Measurements from ENCODE around the gene DSEL. TPM values are rescaled to one million over a fixed set of nuclear protein-coding genes. Genes with fewer than 3 reads are reported as not detected.

DSEL gene
- total RNA-seq, 1 experiment from 2014 or later, result 0.05 TPM

DNA sequence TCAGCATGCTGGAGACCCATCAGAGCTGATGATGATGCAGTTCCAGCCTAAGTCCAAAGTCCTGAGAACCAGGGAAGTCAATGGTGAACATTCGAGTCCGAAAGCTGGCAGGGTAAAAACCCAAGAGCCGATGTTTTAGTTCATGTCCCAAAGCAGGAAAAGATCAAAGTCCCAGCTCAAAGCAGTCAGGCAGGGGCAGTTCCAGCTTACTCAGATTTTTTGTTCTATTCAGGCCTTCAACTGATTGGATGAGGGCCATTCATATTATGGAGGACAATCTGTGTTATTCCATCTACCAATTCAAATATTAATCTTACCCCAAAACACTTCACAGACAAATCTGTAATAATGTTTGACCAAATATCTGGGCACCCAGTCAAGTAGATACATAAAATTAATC, 38.3 kb downstream of the DSEL start (continued):
- TF ChIP-seq, protein P1, sequence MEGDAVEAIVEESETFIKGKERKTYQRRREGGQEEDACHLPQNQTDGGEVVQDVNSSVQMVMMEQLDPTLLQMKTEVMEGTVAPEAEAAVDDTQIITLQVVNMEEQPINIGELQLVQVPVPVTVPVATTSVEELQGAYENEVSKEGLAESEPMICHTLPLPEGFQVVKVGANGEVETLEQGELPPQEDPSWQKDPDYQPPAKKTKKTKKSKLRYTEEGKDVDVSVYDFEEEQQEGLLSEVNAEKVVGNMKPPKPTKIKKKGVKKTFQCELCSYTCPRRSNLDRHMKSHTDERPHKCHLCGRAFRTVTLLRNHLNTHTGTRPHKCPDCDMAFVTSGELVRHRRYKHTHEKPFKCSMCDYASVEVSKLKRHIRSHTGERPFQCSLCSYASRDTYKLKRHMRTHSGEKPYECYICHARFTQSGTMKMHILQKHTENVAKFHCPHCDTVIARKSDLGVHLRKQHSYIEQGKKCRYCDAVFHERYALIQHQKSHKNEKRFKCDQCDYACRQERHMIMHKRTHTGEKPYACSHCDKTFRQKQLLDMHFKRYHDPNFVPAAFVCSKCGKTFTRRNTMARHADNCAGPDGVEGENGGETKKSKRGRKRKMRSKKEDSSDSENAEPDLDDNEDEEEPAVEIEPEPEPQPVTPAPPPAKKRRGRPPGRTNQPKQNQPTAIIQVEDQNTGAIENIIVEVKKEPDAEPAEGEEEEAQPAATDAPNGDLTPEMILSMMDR (IDR thresholded peaks at IDR 0.05 in 2 of 3, conservative IDR thresholded peaks at IDR 0.05 in 1 of 3; ENCODE audit: borderline replicate concordance in 1 of 3, insufficient read depth in 1 of 3, low read depth in 2 of 3, low read length in 2 of 3), result no peak
- no peak for TF ChIP-seq CBX3 (IDR thresholded peaks at IDR 0.05; ENCODE audit: low read depth)
- no peak for TF ChIP-seq EZH2phosphoT487 (IDR thresholded peaks at IDR 0.05; ENCODE audit: borderline replicate concordance)
- TF ChIP-seq TCF7L2 (IDR thresholded peaks at IDR 0.05; ENCODE audit: borderline replicate concordance, extremely low read depth, insufficient read depth, insufficient read length), result no peak
- TF ChIP-seq RAD21 (IDR thresholded peaks at IDR 0.05; ENCODE audit: low read depth), result no peak
- no peak for TF ChIP-seq SIN3A (IDR thresholded peaks at IDR 0.05; ENCODE audit: low read depth)
- TF ChIP-seq SRF (IDR thresholded peaks at IDR 0.05; ENCODE audit: low read depth), result no peak
- TF ChIP-seq, protein P2, sequence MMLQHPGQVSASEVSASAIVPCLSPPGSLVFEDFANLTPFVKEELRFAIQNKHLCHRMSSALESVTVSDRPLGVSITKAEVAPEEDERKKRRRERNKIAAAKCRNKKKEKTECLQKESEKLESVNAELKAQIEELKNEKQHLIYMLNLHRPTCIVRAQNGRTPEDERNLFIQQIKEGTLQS (IDR thresholded peaks at IDR 0.05), result no peak
- TF ChIP-seq POLR2AphosphoS5 (IDR thresholded peaks at IDR 0.05; ENCODE audit: low read depth, low read length), result no peak
- no peak for TF ChIP-seq ELF1 (IDR thresholded peaks at IDR 0.05; ENCODE audit: borderline replicate concordance, low read depth)

DNA sequence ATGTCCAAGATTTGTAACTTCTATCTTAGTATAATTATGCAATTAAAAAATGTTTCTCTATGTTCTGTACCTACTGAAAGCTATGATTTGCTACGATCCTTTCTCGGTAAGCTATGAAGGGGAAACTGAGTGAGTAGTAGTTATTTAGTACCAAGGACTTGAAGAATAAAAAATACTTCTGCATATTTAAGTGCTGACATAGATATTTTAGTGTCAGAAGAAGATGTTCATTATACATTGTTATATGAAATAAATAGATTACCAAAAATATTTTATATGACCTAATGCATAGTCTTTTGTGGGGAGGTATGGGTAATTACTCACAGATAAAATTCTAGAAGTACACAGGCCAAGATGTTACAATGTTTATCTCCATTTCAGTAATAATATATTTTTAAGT, 39.0 kb downstream of the DSEL start:
- ChIA-PET POLR2A (no interaction called here), CTCF (no interaction called here), RAD21 (ENCODE audit: low non-redundant PET in 1 of 2, low total read pairs in 2 of 2, uncharacterized antibody in 2 of 2, unreplicated experiment in 2 of 2) (no interaction called here)
- Histone ChIP-seq H3K4me3 (replicated peaks in 1 of 2; ENCODE audit: low read depth in 1 of 2, low read length in 2 of 2) (no peak overlapping the region), H4K20me1 (ENCODE audit: insufficient read depth) (no peaks in the 10 kb centered on the region), H2AFZ (ENCODE audit: low read depth, low read length, poor library complexity, severe bottlenecking) (no peak overlapping the region), H3K4me1 (ENCODE audit: control insufficient read depth in 1 of 2, insufficient read depth in 2 of 2, low read length in 2 of 2) (no peaks in the 10 kb centered on the region), H3K79me2 (ENCODE audit: insufficient read depth, low read length) (no peaks in the 10 kb centered on the region), H3K36me3 (ENCODE audit: control insufficient read depth in 1 of 2, insufficient read depth in 2 of 2, low read length in 2 of 2) (no peaks in the 10 kb centered on the region), H3K27ac (ENCODE audit: low read depth, low read length) (no peak overlapping the region), H3K4me2 (ENCODE audit: low read length) (no peak overlapping the region), H3K9me3 (ENCODE audit: control insufficient read depth in 1 of 2, insufficient read depth in 1 of 2, low read depth in 1 of 2, low read length in 2 of 2) (peaks cover 4 to 5% of the 10 kb centered on the region in 2 experiments; a peak in 2 of 4 replicates), H3K27me3 (ENCODE audit: insufficient read depth, low read length) (no peaks in the 10 kb centered on the region), H3K9me2 (ENCODE audit: insufficient read depth) (no peaks in the 10 kb centered on the region), H3K9ac (ENCODE audit: low read length) (no peak overlapping the region)
- intact Hi-C loops (cut with micrococcal nuclease), result no loop called here
- DNase-seq (ENCODE audit: low read depth, low spot score) (no peak), ATAC-seq (no peak)
- BruUV-seq (replicated peaks), result no TSS peak
- TF ChIP-seq JUND (IDR thresholded peaks at IDR 0.05) (no peak), POLR2AphosphoS5 (IDR thresholded peaks at IDR 0.05; ENCODE audit: low read depth, low read length) (no peak), EZH2phosphoT487 (IDR thresholded peaks at IDR 0.05; ENCODE audit: borderline replicate concordance) (no peak)
- TF ChIP-seq, protein P3, sequence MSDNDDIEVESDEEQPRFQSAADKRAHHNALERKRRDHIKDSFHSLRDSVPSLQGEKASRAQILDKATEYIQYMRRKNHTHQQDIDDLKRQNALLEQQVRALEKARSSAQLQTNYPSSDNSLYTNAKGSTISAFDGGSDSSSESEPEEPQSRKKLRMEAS (IDR thresholded peaks at IDR 0.05), result no peak
- TF ChIP-seq, protein P1 (IDR thresholded peaks at IDR 0.05 in 2 of 3, conservative IDR thresholded peaks at IDR 0.05 in 1 of 3; ENCODE audit: borderline replicate concordance in 1 of 3, insufficient read depth in 1 of 3, low read depth in 2 of 3, low read length in 2 of 3), result no peak
